ENCODE results near the gene CD48.

The CD48 gene

DNA sequence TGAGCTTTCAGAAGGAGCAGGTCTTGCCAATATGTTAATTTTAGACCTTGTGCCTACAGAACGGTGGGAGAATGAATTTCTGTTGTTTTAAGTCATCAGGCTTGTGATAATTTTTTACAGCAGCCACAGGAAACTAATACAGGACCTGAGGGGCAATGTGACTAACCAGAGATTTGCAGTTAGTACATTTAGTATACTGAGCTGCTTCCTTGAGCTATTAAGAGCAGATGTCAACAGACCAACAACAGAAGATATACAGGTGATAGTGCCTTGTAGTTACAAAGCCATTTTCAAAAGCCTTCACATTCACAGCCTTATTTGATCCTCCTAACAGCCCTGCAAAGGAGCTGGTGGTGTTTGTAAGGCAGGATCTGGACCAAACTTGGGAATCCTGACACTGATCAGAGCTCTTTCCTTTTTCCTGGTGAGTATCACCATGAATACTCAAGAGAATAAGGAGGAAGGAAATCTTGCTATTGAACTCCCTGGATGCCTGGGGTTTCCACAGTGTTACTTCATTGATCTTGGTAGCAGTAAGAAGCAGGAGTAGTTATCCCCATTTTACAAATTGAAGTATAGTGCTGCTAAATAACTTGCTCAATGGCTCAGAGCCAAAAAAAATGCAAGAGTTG lies 60.1 kb downstream of the CD48 start:
- no peak for DNase-seq

DNA sequence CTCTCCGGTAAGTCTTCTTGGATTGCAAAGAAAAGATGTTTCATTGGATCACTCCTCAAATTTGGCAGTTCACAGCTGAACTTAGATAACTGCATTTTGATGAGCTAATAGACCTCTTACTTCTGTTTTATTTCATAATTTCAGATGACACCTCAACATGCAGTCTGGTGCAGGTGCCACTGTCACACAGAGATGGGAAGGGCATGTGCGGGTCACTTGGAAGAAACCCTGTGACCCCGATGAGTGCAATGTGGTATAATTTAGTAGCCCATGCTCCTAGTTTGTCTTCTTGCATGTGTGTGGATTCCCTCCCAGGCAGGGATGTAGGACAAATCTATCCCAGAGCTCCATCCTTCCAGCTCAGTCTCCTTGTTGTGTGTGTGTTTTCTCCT lies 64.3 kb downstream of the CD48 start:
- no peak for DNase-seq

DNA sequence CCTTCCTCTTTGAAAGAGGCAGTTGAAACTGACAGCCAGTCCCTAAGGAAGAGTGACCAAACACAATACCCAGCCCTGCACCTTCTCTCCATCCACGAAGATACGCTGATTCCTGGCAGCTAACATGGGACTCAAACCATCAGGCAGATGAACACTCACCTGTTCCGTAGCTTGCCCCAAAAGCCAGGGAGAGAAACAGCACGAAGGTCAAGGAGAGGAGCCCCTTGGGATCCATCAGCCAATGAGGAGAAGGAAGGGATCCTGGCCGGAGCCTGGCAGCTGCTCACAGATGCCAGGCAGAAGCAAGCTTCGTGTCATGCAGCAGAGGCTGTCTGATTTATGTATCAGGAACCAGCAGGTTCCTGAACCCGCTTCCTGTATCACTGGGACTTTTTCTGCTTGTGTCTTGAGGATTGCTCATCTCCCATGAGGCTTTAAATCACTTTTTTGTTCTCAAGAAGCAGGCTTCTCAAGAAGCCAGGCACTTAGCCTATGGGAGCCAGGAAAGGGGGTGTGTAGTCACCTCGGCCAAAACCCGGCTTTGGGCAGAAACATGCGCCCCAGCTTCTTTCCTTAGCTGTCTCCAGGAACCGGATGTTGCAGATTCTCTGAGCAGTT lies 64.8 kb downstream of the CD48 start, which contains the start of gene SLAMF1:
TSS of gene SLAMF1 (minus strand) at position 334 of the 618 bp plus-strand sequence. CDS start at position 235, 99 bp downstream.
- no peak for DNase-seq

DNA sequence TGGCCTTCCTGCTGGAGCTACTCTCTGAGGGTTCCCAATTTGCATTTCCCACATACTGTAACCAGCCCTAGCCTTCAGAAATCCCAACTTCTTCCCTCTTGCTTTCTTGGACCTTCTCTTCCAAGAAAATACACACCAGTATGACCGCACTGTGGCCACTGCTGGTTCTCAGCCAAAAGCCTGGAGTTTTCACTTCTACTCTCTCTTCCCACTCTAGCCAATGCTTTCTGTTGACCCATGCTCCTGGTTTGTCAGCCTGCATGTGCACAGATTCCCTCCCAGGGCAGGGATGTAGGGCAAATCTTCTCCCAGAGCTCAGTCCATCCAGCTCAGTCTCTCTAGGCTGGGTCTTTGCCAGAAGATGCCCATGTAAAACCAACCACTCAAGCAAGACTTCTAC lies 65.4 kb downstream of the CD48 start:
- no peak for DNase-seq

DNA sequence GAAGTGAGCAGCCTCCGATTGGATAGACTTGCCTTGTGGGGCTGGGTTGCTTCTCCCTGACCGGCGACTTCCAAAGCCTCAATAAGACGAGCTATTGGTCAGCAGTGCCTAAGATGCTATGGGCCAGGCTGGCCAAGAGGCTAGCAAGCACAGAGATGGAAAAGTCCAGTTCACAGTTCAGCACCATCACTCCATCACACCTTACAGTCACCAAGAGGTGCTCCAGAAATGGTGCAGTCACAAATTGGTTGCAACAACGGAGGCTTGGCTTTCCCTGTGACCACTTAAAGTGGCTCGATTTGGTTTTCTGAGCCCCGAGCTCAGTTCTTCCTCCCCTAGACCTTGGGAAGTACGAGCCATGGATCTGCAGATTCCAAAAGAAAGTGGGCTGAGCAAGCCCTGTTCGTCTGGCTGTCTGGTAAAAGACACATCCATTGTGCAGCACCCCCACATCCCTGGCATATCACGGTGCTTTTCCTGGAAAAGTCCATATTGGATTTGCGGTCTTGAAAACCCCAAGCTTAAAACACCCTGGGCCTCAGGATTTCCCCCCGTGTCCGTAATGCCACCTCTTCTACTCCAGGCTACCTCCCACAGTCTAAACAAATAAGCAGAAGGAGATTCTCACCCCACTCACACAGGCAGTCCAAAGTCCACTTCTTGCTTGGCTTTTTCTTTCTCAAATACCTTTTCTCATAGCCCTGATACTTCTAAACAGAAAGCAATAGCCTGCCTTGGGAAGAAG lies 66.1 kb downstream of the CD48 start:
- no peak for DNase-seq

DNA sequence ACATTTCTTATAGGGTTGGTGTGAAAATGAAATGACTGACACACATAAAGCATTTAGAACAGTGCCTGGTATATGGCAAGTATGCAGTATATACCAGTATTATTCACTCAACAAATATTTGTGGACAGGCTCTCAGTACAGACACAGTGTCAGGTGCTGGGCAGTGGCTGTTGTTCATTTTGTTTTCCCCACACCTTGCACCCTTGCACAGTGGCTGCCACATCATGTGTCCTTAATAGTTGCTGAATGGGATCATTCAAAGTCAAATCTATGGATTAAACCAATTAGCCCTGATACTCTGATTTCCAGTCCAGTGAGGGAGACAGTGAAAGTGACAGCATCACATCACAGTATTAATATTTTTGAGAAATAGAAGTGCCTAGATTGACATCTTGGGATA lies 67.2 kb downstream of the CD48 start:
- no peak for DNase-seq

DNA sequence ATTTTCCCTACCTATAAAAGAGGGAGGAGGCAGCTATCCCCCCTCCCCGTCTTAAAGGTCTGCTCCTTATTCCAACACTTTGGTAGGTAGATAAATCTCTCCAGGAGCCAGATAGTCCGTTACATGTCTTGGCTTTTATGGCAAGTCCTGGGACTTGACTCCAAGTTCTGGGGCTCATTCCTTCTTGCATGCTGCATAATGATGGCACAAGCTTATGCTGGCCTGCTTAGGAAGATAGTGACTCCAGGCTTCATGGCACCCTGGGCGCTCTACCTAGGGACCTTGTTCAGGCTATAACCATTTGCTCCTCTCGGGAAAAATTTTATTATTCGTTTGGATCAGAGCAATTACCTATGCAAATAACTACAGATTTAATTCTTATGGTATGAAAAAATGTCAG lies 68.5 kb downstream of the CD48 start:
- DNase-seq = no peak

DNA sequence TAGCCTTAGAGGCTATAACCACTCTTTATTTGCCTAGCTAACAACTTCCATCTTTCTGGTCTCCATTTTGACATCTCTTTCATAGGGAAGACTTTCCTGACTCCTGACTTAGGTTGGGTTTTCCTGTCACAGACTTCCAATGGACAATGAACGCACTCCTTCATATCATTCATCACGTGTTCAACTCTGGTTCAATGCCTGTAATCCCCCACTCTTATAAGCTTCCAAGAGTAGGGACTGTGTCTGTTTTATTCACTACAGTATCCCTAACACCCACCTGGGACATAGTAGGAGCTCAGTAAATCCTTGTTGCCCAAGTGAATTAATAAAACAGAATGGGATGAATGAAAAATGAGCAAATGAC lies 69.4 kb downstream of the CD48 start:
- DNase-seq = no peak

DNA sequence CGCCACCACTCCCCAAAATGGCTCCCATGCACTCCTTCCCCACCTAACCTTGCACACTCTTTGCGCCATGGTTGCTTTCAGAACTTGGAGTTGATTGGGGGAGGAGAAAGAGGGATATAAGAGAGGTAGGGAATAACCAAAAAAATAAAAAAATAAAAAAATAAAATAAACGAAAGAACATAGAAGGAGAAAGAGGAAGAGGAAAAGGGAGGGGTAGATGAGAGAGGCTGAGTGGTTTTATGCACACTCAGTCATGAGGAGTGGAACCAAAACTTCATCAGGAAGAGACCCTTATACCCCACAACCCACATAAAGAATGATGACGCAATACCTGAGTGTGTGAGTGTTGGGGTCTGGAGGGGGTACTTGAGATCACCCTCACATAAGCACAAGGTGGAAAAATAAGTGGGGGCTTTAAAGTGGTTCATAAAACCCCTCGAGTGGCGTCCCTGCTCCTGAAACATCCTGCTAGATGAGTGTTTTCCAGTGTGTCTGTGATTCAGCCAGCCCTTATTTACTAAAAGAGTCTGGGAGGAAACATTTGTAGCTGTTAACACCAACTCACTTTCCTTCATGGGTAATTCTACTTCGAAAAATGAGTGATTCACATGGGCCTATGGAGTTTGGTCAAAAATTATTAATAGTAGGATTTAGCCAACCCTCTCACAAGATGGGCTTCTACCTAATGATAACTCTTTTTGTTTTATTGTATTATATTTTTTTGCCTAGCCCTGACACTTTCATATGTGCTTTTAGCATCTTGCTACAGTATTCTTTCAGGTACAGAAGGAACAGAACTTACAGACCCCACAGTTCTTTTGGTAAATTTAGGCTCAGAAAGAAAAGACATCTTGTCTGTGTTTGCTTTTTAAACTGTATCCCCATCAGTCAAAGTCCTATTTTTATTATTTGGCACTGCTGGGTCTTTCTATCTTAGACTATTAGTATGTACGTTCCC lies 70.0 kb downstream of the CD48 start:
- no peak for DNase-seq

DNA sequence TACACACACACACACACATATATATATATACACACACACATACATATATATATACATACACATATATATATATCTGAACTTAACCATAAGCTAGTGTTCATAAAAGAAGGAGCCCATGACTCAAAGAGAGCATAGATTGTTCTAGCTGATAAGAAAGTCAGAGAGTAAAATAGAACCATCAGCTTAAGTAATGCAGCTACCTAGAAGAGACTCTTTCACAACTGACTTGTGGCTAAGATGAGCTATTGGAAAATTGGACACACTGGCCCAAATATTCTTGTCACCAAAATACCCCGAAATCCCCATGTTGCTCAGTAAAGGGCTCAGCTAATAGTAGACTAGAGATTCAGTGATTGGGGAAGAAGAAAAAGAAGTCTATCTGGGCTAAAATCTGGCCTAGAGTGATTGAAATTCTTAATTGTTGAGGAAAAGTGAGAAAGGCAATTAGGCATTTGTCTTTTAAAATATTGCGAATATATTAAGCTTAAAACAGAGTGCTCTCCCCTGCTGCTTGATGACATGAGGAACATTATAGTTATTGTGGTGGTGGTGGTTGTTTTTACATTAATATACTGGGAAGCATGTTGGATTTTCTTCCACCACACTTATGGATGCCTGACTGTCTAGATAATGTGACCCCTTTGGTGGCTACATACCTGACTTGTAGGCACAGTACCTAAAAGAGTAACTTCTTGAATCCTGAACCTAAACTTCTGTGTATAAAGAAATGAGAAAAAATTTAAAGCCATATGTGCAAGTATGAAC lies 71.1 kb downstream of the CD48 start:
- no peak for DNase-seq

DNA sequence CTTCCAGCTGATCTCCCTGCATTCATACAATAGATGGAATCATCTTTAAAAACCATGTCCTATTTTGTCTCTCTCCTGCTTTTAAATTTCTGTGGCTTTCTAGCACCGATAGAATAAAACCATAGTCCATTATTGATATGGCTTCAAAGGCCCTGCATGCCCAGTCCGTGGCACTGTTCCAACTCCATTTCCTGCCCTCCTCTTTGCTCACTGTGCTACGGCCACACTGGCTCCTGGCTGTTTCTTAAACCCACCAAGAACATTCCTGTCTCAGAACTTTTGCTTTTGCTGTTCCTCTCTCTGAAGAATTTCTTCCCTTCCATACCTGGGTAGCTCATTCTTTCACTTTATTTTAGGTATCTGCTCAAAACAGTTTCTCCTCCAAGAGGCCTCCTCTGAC lies 72.0 kb downstream of the CD48 start:
- DNase-seq = no peak

DNA sequence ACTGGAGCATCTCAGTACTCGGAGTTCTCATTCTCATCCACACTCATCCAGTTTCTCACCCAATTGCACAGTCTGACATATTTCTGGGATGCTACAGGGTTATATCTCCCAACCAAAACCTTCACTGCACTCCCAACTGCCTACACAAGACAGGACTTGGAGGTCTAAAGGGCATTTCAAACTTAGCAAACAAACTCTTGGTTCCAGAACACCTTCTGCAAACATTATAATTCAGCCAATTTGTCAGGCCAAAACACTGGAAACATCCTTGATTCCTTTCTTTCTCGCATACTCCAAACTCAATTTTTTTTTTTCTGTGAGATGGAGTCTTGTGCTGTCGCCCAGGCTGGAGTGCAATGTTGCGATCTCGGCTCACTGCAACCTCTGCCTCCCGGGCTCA lies 72.7 kb downstream of the CD48 start:
- DNase-seq = no peak

DNA sequence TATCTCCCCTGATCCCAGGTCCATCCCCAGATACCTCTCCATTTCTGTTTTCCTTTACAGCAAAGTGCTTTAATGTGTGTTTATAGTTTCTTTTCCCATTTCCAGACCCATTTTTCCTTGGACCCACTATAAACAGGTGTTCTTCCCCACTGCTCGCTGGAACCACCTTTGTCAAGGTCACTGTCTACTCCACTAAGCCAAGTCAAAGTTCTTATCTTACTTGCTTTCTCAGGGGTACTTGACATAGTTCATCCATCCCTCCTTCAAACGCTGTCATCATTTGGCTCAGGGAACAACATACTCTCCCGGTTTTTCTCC lies 73.1 kb downstream of the CD48 start:
- DNase-seq = no peak

DNA sequence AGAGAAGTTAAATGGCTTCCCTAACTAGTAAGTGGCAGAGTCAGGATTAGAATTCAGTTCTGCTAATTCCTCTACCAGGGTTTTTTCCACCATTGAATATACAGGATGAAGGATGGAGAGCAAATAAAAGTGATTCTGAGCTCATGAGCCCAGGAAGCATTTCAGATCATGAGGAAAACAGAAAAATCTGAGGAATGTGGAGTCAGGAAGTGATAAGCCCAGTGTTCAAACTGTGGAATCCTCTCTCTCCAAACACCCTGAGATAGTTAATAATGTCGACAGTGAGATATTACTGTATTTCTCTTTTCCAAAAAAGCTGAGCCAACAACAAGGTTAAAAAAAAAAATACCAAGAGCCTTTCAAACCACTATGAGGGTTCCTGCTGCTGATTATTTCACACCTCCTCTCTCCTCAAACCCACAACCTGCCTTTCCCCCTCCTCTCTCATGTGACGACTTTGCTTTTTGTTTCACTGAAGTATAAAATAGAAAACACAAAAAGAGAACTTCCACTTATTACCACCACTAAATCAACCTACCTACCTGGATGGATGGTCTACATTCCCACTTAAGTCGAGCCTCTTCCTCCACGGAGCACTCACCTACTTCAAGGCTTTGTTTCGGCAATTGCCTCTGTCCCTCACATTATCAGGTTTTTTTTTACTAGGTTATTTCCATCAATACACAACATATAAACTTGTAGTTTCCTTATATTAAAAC lies 73.6 kb downstream of the CD48 start:
- DNase-seq = no peak

DNA sequence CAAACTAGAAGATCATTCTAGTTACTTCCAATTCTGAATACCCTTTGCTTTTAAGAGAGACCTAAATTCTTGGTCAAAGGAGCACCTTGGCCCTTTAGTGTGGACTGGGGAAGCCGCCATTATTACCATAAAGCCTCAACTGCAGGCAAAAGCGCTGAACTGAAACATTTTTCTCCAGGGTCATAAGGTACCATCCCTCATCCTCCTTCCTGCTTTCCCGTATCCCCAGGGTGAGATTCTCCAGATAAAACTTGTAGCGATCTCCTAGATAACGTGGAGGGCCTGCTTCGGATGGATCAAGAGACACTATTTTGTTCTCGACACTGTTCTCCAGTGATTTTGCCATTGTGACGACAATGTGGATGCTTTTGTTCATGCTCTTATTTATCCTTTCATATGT lies 74.6 kb downstream of the CD48 start:
- DNase-seq = no peak

DNA sequence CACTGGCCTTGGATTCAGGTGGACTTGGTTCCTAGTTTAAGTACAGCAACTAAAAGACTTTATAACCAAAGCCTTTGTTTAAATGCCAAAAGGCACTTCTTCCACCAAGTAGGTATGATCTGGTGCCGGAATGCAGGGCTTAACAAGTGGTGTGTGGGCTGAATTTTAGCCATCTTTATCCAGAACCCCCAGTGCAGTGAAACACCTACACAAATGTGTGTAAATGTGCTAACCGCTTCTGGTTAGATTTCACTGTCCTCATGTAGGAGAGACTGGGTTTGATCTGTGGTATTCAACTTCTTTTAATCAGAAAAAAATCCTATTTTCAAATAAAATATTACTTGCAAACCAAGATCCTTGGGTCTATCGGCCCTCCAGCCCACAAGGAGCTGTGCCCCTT lies 75.1 kb downstream of the CD48 start:
- DNase-seq = no peak

DNA sequence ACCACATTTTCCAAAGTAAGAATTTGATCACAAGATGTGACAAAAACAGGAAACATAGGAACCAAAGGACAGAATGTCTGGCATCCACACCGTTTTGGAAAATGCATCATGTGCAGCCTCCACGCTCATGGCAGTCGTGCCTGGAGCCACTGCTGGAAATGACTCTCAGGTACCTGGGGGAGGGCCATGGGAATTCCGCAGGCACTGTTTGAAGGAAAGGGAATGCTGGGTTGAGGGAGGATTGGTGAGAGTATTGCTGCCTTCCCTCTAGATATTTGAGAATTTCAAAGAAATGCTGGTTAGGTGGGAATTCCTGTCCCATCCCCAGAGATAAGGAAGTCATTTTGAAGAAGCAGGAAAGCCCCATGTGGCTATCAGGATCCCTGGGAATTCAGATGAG lies 75.5 kb downstream of the CD48 start:
- DNase-seq = no peak

DNA sequence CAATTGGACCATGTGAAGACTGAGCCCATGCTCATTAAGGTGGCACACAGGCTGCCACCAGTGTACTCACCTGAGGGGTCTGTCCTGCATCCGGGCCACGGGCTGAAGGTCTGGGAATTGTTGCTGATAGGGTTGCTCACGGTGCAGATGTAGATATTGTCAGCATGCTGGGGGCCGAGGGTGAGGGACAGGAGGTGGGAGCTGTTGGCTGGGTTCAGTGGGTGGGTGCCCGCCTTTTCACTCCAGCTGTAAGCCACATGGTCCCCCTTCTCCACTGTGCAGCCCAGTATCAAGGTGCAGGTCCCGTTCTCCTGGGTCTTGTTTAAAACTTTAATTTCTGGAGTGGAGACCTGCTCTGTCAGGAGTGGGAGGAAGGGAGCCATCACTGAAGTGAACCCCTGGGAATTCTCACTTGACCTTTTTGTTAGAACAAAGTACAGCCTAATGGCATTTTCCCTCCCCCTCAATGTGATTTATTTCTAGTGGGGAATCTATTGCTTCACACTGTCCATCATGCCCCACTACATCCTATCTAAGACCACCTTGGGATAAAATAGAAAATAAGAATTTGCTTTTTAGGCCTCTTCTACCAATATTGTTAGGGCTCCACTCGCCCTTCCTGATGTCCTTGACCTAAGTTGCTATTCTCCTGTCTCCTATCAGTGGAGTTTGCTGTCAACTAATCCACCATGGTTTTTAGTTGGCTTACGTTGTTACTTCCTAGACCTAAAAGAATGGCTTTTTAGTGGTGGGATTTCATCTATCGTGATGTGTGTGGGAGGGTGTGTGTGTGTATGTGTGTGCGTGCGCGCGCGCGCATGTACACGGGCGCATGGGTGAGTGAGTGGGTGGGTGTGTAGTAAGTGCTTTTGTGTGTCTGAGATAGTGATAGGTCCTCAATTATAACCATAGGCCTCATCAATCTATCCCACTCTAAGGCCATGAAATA lies 76.8 kb downstream of the CD48 start:
- no peak for DNase-seq

DNA sequence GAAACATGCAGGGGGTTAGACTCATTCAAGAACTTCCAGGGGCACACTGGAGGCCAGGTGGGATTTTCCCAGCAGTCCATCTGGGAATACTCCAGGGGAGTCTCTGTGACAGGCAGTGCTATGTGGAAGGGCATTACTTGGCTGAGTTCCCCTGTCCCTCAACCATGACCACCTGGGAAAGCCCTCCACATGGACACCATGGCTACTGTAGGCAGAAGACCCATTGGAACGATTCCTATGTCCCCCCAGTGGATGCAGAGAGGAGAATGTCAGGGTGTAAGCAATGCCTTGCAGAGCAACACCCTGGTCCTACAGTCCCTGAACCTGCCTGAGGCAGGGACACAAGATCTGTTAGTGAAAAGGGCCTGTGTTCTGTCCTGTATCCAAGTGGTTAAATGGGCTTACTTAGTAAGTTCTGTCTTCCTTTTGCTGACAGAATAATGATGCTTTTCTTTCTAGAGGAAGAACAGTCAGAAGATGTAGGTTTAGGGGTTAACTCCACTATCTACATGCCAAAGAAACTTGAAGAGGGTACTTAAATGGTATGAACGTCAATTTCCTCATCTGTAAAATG lies 78.2 kb downstream of the CD48 start:
- DNase-seq = no peak

DNA sequence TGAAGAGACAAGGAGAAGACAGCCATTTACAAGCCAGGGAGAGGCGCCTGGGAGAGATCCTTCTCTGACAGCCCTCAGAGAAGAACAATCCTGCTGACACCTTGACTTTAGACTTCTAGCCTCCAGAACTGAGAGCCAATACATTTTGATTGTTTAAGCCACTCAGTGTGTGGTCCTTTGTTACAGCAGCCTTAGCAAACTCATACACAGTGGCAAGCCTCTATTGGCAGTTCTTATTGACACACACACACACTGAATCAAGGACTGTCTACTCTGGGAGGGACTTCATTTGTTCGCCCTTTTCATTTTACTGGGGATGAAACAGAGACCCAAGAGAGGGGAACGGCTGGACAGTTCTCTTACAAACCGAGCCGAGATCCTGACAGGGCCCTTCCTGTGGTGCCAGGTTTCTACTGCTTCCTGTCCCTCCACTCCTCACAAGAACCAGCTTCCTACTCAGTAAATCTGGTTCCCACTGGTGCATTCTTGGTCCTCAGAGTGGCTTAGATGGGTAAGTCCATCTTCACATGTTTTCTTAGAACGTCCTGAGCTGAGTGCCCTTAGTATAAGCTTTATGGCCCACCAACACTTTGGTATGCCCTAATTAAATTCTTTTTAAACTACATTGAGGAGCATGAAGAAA lies 79.5 kb downstream of the CD48 start:
- no peak for DNase-seq

All from NCI-H1436 treated with DMSO at 0.1 percent for 48 hours (cell line).